SK-N-SH (cell line): Measurements from ENCODE around the gene ARID3A. TPM values are rescaled to one million over a fixed set of nuclear protein-coding genes. Genes with fewer than 3 reads are reported as not detected.

Source experiments
- CTCF ChIA-PET: fragments of 300-600, 350-600 bp; formaldehyde crosslinking; extraction: SDS; loops from one replicate; lab custom pipeline; 2021; lab: Yijun Ruan, JAX
- POLR2A ChIA-PET: fragments of 350-600 bp; sonication (Branson Sonifier 250); formaldehyde crosslinking; extraction: SDS; loops from one replicate; lab custom pipeline; 2020; ENCODE audit warnings: antibody characterized with exemption, inconsistent platforms; lab: Yijun Ruan, JAX
- DNase-seq: peaks from one replicate; pipeline ENCODE4 v3.0.0; 2012
- H2AFZ ChIP-seq: fragments of 200-600 bp; sonication (generic); 2 replicates; pipeline ENCODE4 v1.8.1; 2016; ENCODE audit warnings: antibody characterized with exemption, mild to moderate bottlenecking, low read depth
- H3F3A ChIP-seq: fragments of 200-600 bp; sonication (generic); replicated peaks from 2 replicates; pipeline ENCODE3; 2016; ENCODE audit warnings: antibody characterized with exemption, mild to moderate bottlenecking; ENCODE audit not compliant: insufficient read depth
- H3K27ac ChIP-seq, 2 experiments: fragments of 200-500 bp in 1 of 2; fragments of 200-600 bp in 1 of 2; sonication (Bioruptor generic) in 1 of 2; sonication (generic), shearing (Covaris generic) in 1 of 2; 2 replicates each; pipeline versions ENCODE4 v1.5.1 to v1.6.1; 2014 to 2016; ENCODE audit warnings: low read depth in 2 of 2, inconsistent platforms in 1 of 2, low read length in 1 of 2, mild to moderate bottlenecking in 1 of 2, mixed read lengths in 1 of 2
- H3K27me3 ChIP-seq: fragments of 200-600 bp; sonication (generic), shearing (Covaris generic); 2 replicates; pipeline ENCODE4 v1.6.1; 2016; ENCODE audit warnings: mixed run types; ENCODE audit not compliant: insufficient read depth
- H3K36me3 ChIP-seq, 2 experiments: fragments of 200-500 bp in 1 of 2; fragments of 200-600 bp in 1 of 2; sonication (Bioruptor generic) in 1 of 2; sonication (generic) in 1 of 2; replicated peaks in 1 of 2; 2 replicates each; pipeline versions ENCODE3 to v1.5.1; 2014 to 2016; ENCODE audit warnings: low read length in 1 of 2, mild to moderate bottlenecking in 1 of 2; ENCODE audit not compliant: insufficient read depth in 2 of 2, control insufficient read depth in 1 of 2
- H3K4me1 ChIP-seq, 2 experiments: fragments of 200-500 bp in 1 of 2; fragments of 200-600 bp in 1 of 2; sonication (Bioruptor generic) in 1 of 2; sonication (generic), shearing (Covaris generic) in 1 of 2; 2 replicates each; pipeline versions ENCODE4 v1.5.1 to v1.6.1; 2014 to 2016; ENCODE audit warnings: low read depth in 1 of 2, low read length in 1 of 2, mixed run types in 1 of 2; ENCODE audit not compliant: insufficient read depth in 2 of 2, control insufficient read depth in 1 of 2
- H3K4me2 ChIP-seq: fragments of 200-600 bp; sonication (generic), shearing (Covaris generic); 2 replicates; pipeline ENCODE4 v1.6.1; 2017; ENCODE audit warnings: mixed run types
- H3K4me3 ChIP-seq, 2 experiments: fragments of 200-500 bp in 1 of 2; fragments of 200-600 bp in 1 of 2; sonication (Bioruptor generic) in 1 of 2; sonication (generic), shearing (Covaris generic) in 1 of 2; 2 replicates each; pipeline versions ENCODE4 v1.5.1 to v1.8.1; 2014 to 2016; ENCODE audit warnings: low read depth in 2 of 2, inconsistent platforms in 1 of 2, low read length in 1 of 2, mild to moderate bottlenecking in 1 of 2, mixed read lengths in 1 of 2, moderate library complexity in 1 of 2
- H3K79me2 ChIP-seq: fragments of 200-600 bp; sonication (generic); 2 replicates; pipeline ENCODE4 v1.8.1; 2017; ENCODE audit warnings: mild to moderate bottlenecking; ENCODE audit not compliant: insufficient read depth
- H3K9ac ChIP-seq: fragments of 200-600 bp; sonication (generic); 2 replicates; pipeline ENCODE4 v1.6.1; 2017; ENCODE audit warnings: mixed run types
- H3K9me2 ChIP-seq: fragments of 200-600 bp; sonication (generic); 2 replicates; pipeline ENCODE4 v1.6.1; 2017; ENCODE audit warnings: mixed run types
- H3K9me3 ChIP-seq: fragments of 200-600 bp; sonication (generic); 2 replicates; pipeline ENCODE4 v1.6.1; 2017; ENCODE audit warnings: mixed run types, mild to moderate bottlenecking, moderate library complexity
- H4K20me1 ChIP-seq: fragments of 200-600 bp; sonication (generic); 2 replicates; pipeline ENCODE4 v1.6.1; 2017; ENCODE audit warnings: mild to moderate bottlenecking, mixed run types; ENCODE audit not compliant: insufficient read depth
- CHD2 ChIP-seq: fragments of 150-350 bp; IDR thresholded peaks from 2 replicates; pipeline ENCODE4 v1.6.1; 2018; ENCODE audit warnings: low read length; ENCODE audit not compliant: partially characterized antibody
- CTCF ChIP-seq: fragments of 200-600 bp; sonication (generic); IDR thresholded peaks from 2 replicates; pipeline ENCODE4 v1.6.1; 2017; ENCODE audit warnings: antibody characterized with exemption, mild to moderate bottlenecking, moderate library complexity
- EZH2phosphoT487 ChIP-seq: fragments of 200-600 bp; sonication (generic); IDR thresholded peaks from 2 replicates; pipeline ENCODE4 v1.6.1; 2017; ENCODE audit warnings: low read depth, mixed run types, mild to moderate bottlenecking, antibody characterized with exemption, moderate library complexity, borderline replicate concordance
- FOSL2 ChIP-seq: IDR thresholded peaks from 2 replicates; pipeline ENCODE4 v1.4.0; 2012; ENCODE audit warnings: low read depth, mild to moderate bottlenecking, moderate library complexity, borderline replicate concordance
- GABPA ChIP-seq: IDR thresholded peaks from 2 replicates; pipeline ENCODE4 v1.4.0; 2012; ENCODE audit warnings: low read depth, mild to moderate bottlenecking
- IRF3 ChIP-seq: fragments of 150-350 bp; IDR thresholded peaks from 2 replicates; pipeline ENCODE4 v1.6.1; 2016; ENCODE audit warnings: mild to moderate bottlenecking, low read depth, low read length
- JUND ChIP-seq: IDR thresholded peaks from 2 replicates; pipeline ENCODE4 v1.4.0; 2012
- MAX ChIP-seq: IDR thresholded peaks from 2 replicates; pipeline ENCODE4 v1.4.0; 2012; ENCODE audit warnings: low read depth
- MXI1 ChIP-seq: IDR thresholded peaks from 2 replicates; pipeline ENCODE4 v1.6.1; 2012; ENCODE audit warnings: mild to moderate bottlenecking, low read depth, low read length, improper control_type of control experiment
- NRF1 ChIP-seq: IDR thresholded peaks from 2 replicates; pipeline ENCODE4 v1.6.1; 2012; ENCODE audit warnings: low read depth, mild to moderate bottlenecking, low read length
- POLR2AphosphoS5 ChIP-seq: IDR thresholded peaks from 2 replicates; pipeline ENCODE4 v1.6.1; 2012; ENCODE audit warnings: low read depth, low read length
- RAD21 ChIP-seq: IDR thresholded peaks from 2 replicates; pipeline ENCODE4 v1.6.1; 2012; ENCODE audit warnings: mild to moderate bottlenecking, low read length
- RFX5 ChIP-seq: IDR thresholded peaks from 2 replicates; pipeline ENCODE4 v1.6.1; 2012; ENCODE audit warnings: mild to moderate bottlenecking, improper control_type of control experiment, low read length
- RXRA ChIP-seq: IDR thresholded peaks from 2 replicates; pipeline ENCODE4 v1.4.0; 2012; ENCODE audit warnings: low read depth, mild to moderate bottlenecking, borderline replicate concordance
- SIN3A ChIP-seq: IDR thresholded peaks from 2 replicates; pipeline ENCODE4 v1.6.1; 2012; ENCODE audit warnings: low read depth, mild to moderate bottlenecking, low read length, moderate library complexity, borderline replicate concordance
- TAF1 ChIP-seq: IDR thresholded peaks from 2 replicates; pipeline ENCODE4 v1.6.1; 2012; ENCODE audit warnings: low read depth, mild to moderate bottlenecking, low read length, moderate library complexity, borderline replicate concordance
- TEAD4 ChIP-seq: IDR thresholded peaks from 2 replicates; pipeline ENCODE4 v1.4.0; 2012; ENCODE audit warnings: mild to moderate bottlenecking, borderline replicate concordance; ENCODE audit not compliant: insufficient read depth
- YY1 ChIP-seq: IDR thresholded peaks from 2 replicates; pipeline ENCODE4 v1.4.0; 2012; ENCODE audit warnings: low read depth, mild to moderate bottlenecking
- ZBTB33 ChIP-seq: IDR thresholded peaks from 2 replicates; pipeline ENCODE4 v1.4.0; 2012; ENCODE audit warnings: low read depth, borderline replicate concordance
- WGBS: methylation state at CpG from one replicate; pipeline ENCODE4 v1.1.6; 2017; ENCODE audit warnings: low lambda C conversion rate; 5-methylcytosine and 5-hydroxymethylcytosine counted together
- polyA plus RNA-seq, 3 experiments: library from polyadenylated mRNA; depleted of rRNA; stranded (reverse); fragments of >200 nt; gene quantifications; 2 replicates each; pipeline ENCODE4 v1.2.3, GENCODE V29; 2012
- TF ChIP-seq, protein P1 (sequence below): IDR thresholded peaks from 2 replicates; pipeline ENCODE4 v1.6.1; 2012; ENCODE audit warnings: mild to moderate bottlenecking, low read depth, low read length, moderate library complexity

The ARID3A gene
- polyA plus RNA-seq, 1 of the 3 experiments (the other 2 are of a cell fraction) = 8.6 TPM

GRCh38 chr19:911197-912033 lies 14.4 kb upstream of the ARID3A start:
- ChIA-PET CTCF (interaction anchor here (1.2 kb wide), 1 partner anchor 48 kb away, joined by 3 read pairs; no protein-coding TSS in a partner anchor), POLR2A (no interaction called here)

More at GRCh38 chr19:911197-912033, 14.4 kb upstream of the ARID3A start:
- H3K4me3 ChIP-seq = 0 out of 4 replicates have a peak overlapping the region, but pooled peaks of 1 of the 2 experiments have one; percentile 7
- H3K79me2 ChIP-seq = peaks cover 53% of the 10 kb centered on the region
- H3K9me3 ChIP-seq = no peaks in the 10 kb centered on the region
- WGBS = 88% methylated on average over 54 of the region's 54 CpGs
- H3K9ac ChIP-seq = no peak overlapping the region
- H3F3A ChIP-seq = peaks cover 10% of the 10 kb centered on the region
- no peaks in the 10 kb centered on the region for H3K36me3 ChIP-seq
- DNase-seq = peak; percentile 59
- H2AFZ ChIP-seq = no peak overlapping the region
- TF ChIP-seq RFX5 (no peak), CTCF (no peak), TEAD4 (no peak), GABPA (no peak), CHD2 (no peak), MAX (no peak), RAD21 (no peak), TAF1 (no peak), NRF1 (no peak), ZBTB33 (no peak), EZH2phosphoT487 (no peak), YY1 (no peak), MXI1 (no peak), JUND (no peak), POLR2AphosphoS5 (no peak), FOSL2 (no peak), RXRA (no peak), IRF3 (no peak), SIN3A (no peak)
- TF ChIP-seq, protein P1, sequence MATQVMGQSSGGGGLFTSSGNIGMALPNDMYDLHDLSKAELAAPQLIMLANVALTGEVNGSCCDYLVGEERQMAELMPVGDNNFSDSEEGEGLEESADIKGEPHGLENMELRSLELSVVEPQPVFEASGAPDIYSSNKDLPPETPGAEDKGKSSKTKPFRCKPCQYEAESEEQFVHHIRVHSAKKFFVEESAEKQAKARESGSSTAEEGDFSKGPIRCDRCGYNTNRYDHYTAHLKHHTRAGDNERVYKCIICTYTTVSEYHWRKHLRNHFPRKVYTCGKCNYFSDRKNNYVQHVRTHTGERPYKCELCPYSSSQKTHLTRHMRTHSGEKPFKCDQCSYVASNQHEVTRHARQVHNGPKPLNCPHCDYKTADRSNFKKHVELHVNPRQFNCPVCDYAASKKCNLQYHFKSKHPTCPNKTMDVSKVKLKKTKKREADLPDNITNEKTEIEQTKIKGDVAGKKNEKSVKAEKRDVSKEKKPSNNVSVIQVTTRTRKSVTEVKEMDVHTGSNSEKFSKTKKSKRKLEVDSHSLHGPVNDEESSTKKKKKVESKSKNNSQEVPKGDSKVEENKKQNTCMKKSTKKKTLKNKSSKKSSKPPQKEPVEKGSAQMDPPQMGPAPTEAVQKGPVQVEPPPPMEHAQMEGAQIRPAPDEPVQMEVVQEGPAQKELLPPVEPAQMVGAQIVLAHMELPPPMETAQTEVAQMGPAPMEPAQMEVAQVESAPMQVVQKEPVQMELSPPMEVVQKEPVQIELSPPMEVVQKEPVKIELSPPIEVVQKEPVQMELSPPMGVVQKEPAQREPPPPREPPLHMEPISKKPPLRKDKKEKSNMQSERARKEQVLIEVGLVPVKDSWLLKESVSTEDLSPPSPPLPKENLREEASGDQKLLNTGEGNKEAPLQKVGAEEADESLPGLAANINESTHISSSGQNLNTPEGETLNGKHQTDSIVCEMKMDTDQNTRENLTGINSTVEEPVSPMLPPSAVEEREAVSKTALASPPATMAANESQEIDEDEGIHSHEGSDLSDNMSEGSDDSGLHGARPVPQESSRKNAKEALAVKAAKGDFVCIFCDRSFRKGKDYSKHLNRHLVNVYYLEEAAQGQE = no peak
- peaks cover 32% of the 10 kb centered on the region for H4K20me1 ChIP-seq
- H3K27me3 ChIP-seq = no peaks in the 10 kb centered on the region
- peaks cover 0 to 4% of the 10 kb centered on the region in 2 experiments; a peak in 2 of 4 replicates for H3K4me1 ChIP-seq
- no peak overlapping the region for H3K27ac ChIP-seq
- no peaks in the 10 kb centered on the region for H3K9me2 ChIP-seq
- H3K4me2 ChIP-seq = peak overlapping the region; percentile 62; the same call in 1 of the 2 replicates
